Measurements from ENCODE around the gene LARP1. TPM values are rescaled to one million over a fixed set of nuclear protein-coding genes. Genes with fewer than 3 reads are reported as not detected.
"Not testable (repeated sequence)": the region's sequence is repeated elsewhere in the genome, so short reads cannot be mapped to it uniquely, and the experiment has no call there.

The LARP1 gene
- total RNA-seq, 2 donors from 2014 or later: 99.8 to 129 TPM

GRCh38 chr5:154829181-154829588, 74.0 kb downstream of the LARP1 start:
- DNase-seq (ENCODE audit: low spot score) (no peak), ATAC-seq (ENCODE audit: insufficient number of reproducible peaks, low FRiP score, low read depth) (no peak)

GRCh38 chr5:154829589-154830218, 74.5 kb downstream of the LARP1 start:
- no peak for TF ChIP-seq CTCF (IDR thresholded peaks at IDR 0.05)
- Histone ChIP-seq H3K36me3 (peaks cover 20% of the 10 kb centered on the region), H3K27me3 (replicated peaks; ENCODE audit: insufficient read depth) (no peaks in the 10 kb centered on the region), H3K27ac (no peak overlapping the region), H3K9me3 (no peaks in the 10 kb centered on the region), H3K4me3 (no peak overlapping the region), H3K4me1 (ENCODE audit: control insufficient read depth in 1 of 2, low read depth in 2 of 2) (peaks cover 5 to 6% of the 10 kb centered on the region in 2 donors)
- no peak for DNase-seq (ENCODE audit: low spot score)
- ATAC-seq (ENCODE audit: insufficient number of reproducible peaks, low FRiP score, low read depth): no peak

More at GRCh38 chr5:154829181-154829588, 74.0 kb downstream of the LARP1 start:
- Histone ChIP-seq H3K27me3 (replicated peaks; ENCODE audit: insufficient read depth) (no peaks in the 10 kb centered on the region), H3K4me3 (no peak overlapping the region), H3K36me3 (peaks cover 21% of the 10 kb centered on the region), H3K4me1 (ENCODE audit: control insufficient read depth in 1 of 2, low read depth in 2 of 2) (peaks cover 0 to under 1% of the 10 kb centered on the region in 2 donors), H3K27ac (no peak overlapping the region), H3K9me3 (no peaks in the 10 kb centered on the region)
- TF ChIP-seq CTCF (IDR thresholded peaks at IDR 0.05): no peak

GRCh38 chr5:154830219-154830595, 75.0 kb downstream of the LARP1 start:
- no peak for TF ChIP-seq CTCF (IDR thresholded peaks at IDR 0.05)
- peaks cover 20% of the 10 kb centered on the region for H3K36me3 ChIP-seq
- no peak overlapping the region for H3K4me3 ChIP-seq
- H3K4me1 ChIP-seq (ENCODE audit: control insufficient read depth in 1 of 2, low read depth in 2 of 2): peaks cover 10 to 11% of the 10 kb centered on the region in 2 donors
- no peak overlapping the region for H3K27ac ChIP-seq
- no peaks in the 10 kb centered on the region for H3K9me3 ChIP-seq
- ATAC-seq (ENCODE audit: insufficient number of reproducible peaks, low FRiP score, low read depth) (no peak), DNase-seq (ENCODE audit: low spot score) (no peak)
- H3K27me3 ChIP-seq (replicated peaks; ENCODE audit: insufficient read depth): no peaks in the 10 kb centered on the region

GRCh38 chr5:154830596-154830995, 75.4 kb downstream of the LARP1 start:
- Histone ChIP-seq H3K4me3 (no peak overlapping the region), H3K9me3 (no peaks in the 10 kb centered on the region), H3K27me3 (replicated peaks; ENCODE audit: insufficient read depth) (no peaks in the 10 kb centered on the region), H3K36me3 (peaks cover 20% of the 10 kb centered on the region), H3K4me1 (ENCODE audit: control insufficient read depth in 1 of 2, low read depth in 2 of 2) (peaks cover 10 to 13% of the 10 kb centered on the region in 2 donors), H3K27ac (no peak overlapping the region)
- DNase-seq (ENCODE audit: low spot score): no peak
- TF ChIP-seq CTCF (IDR thresholded peaks at IDR 0.05): no peak
- no peak for ATAC-seq (ENCODE audit: insufficient number of reproducible peaks, low FRiP score, low read depth)

GRCh38 chr5:154831451-154831850, 76.3 kb downstream of the LARP1 start:
- ATAC-seq (ENCODE audit: insufficient number of reproducible peaks, low FRiP score, low read depth) (no peak), DNase-seq (ENCODE audit: low spot score) (no peak)
- Histone ChIP-seq H3K4me3 (no peak overlapping the region), H3K36me3 (peaks cover 15% of the 10 kb centered on the region), H3K9me3 (no peaks in the 10 kb centered on the region), H3K27me3 (replicated peaks; ENCODE audit: insufficient read depth) (no peaks in the 10 kb centered on the region), H3K4me1 (ENCODE audit: control insufficient read depth in 1 of 2, low read depth in 2 of 2) (peaks cover 13 to 20% of the 10 kb centered on the region in 2 donors), H3K27ac (no peak overlapping the region)
- TF ChIP-seq CTCF (IDR thresholded peaks at IDR 0.05): no peak

GRCh38 chr5:154832804-154833203, 77.6 kb downstream of the LARP1 start:
- not testable (repeated sequence) for H3K9me3 ChIP-seq; H3K27ac ChIP-seq; ATAC-seq (ENCODE audit: insufficient number of reproducible peaks, low FRiP score, low read depth); H3K4me3 ChIP-seq; DNase-seq (ENCODE audit: low spot score); H3K27me3 ChIP-seq (replicated peaks; ENCODE audit: insufficient read depth)
- Histone ChIP-seq H3K36me3 (peaks cover 15% of the 10 kb centered on the region), H3K4me1 (ENCODE audit: control insufficient read depth in 1 of 2, low read depth in 2 of 2) (peaks cover 13 to 22% of the 10 kb centered on the region in 2 donors)
